GM10248 (cell line): ENCODE results near the gene TLNRD1.

Source experiments
- CTCF ChIA-PET: fragments of 300-600 bp; sonication (Branson Sonifier 250); formaldehyde crosslinking; extraction: SDS; loops from one replicate; lab custom pipeline; 2021; ENCODE audit warnings: antibody characterized with exemption; lab: Yijun Ruan, JAX
- POLR2A ChIA-PET: fragments of 350-650 bp; sonication (Branson Sonifier 250); formaldehyde crosslinking; extraction: SDS; loops from one replicate; lab custom pipeline; 2020; ENCODE audit warnings: antibody characterized with exemption; lab: Yijun Ruan, JAX
- DNase-seq: peaks from one replicate; pipeline ENCODE4 v3.0.0; 2012; ENCODE audit errors: extremely low spot score
- TF ChIP-seq, protein P1 (sequence below): IDR thresholded peaks from 2 replicates; pipeline ENCODE4 v1.5.1; 2012; ENCODE audit warnings: mild to moderate bottlenecking, low read depth; ENCODE audit errors: extremely low read depth, missing control alignments, control extremely low read depth

The TLNRD1 gene

DNA sequence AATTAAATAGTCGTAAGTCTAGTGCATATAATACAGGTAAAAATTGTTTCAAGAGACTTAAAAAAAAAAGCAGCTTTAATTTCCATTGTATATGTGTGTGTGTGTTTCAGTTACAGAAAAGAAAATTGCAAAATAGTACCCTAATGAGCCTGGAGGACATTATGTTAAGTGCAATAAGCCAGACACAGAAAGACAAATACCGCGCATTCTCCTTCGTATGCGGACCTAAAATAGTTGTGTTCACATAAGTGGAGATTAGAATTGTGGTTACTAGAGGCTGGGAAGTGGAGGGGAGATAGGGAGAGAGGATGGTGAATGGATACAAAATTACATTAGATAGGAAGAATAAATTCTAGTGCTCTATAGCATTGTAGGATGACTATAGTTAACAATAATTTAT lies 14.7 kb upstream of the TLNRD1 start:
- ChIA-PET POLR2A (no interaction called here), CTCF (interaction anchor here (1.2 to 2.9 kb wide), 3 partner anchors 16 to 539 kb away, joined by 3 to 16 read pairs (median 15); no protein-coding TSS in a partner anchor)
- no peak for DNase-seq
- TF ChIP-seq, protein P1, sequence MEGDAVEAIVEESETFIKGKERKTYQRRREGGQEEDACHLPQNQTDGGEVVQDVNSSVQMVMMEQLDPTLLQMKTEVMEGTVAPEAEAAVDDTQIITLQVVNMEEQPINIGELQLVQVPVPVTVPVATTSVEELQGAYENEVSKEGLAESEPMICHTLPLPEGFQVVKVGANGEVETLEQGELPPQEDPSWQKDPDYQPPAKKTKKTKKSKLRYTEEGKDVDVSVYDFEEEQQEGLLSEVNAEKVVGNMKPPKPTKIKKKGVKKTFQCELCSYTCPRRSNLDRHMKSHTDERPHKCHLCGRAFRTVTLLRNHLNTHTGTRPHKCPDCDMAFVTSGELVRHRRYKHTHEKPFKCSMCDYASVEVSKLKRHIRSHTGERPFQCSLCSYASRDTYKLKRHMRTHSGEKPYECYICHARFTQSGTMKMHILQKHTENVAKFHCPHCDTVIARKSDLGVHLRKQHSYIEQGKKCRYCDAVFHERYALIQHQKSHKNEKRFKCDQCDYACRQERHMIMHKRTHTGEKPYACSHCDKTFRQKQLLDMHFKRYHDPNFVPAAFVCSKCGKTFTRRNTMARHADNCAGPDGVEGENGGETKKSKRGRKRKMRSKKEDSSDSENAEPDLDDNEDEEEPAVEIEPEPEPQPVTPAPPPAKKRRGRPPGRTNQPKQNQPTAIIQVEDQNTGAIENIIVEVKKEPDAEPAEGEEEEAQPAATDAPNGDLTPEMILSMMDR, result no peak

GRCh38 chr15:80986487-80986886 lies 14.2 kb upstream of the TLNRD1 start:
- DNase-seq, result no peak
- CTCF ChIA-PET, result interaction anchor here (0.9 to 2.9 kb wide), 3 partner anchors 14 to 280 kb away, joined by 3 to 16 read pairs (median 15); partner anchors contain the start of gene TLNRD1
- POLR2A ChIA-PET, result no interaction called here
- TF ChIP-seq, protein P1, result no peak

- TF ChIP-seq, protein P1, result no peak
- ChIA-PET CTCF (interaction anchor here (1.0 to 2.2 kb wide), 4 partner anchors 9 to 278 kb away, joined by 3 to 11 read pairs (median 4); no protein-coding TSS in a partner anchor), POLR2A (no interaction called here)
- DNase-seq, result no peak
These were observed 12.5 kb upstream of the TLNRD1 start for GRCh38 chr15:80988148-80988796.

DNA sequence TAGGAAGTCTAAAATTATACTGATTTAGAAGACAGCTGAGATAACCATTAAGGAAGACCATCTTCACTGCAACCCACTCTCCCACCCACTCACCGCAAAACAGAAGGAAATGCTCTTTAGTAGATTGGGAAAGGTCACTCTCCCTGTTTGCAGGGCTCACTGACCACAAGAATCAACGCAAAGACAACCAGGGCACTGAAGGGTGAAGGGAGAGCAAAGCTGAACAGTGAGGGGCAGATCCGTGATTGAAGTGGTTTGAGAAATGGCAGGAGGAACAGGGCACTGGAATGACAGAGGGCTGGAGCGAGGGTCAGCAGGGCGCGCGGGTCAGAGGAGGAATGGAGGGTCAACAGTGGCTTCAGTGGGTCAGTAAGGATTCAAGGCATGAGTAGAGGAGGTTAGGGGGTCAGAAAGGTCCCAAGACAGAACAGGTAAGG lies 11.6 kb upstream of the TLNRD1 start:
- DNase-seq, result no peak
- TF ChIP-seq, protein P1, result no peak
- CTCF ChIA-PET, result interaction anchor here (2.2 kb wide), 1 partner anchor 277 kb away, joined by 11 read pairs; no protein-coding TSS in a partner anchor
- POLR2A ChIA-PET, result no interaction called here

GRCh38 chr15:80989518-80990478 lies 10.9 kb upstream of the TLNRD1 start, which contains the start of gene MESD:
Gene MESD, minus strand, starts transcription at chr15:80989819. Its CDS starts 28 bp downstream, at chr15:80989791.
- POLR2A ChIA-PET, result no interaction called here
- DNase-seq, result peak; percentile 99
- TF ChIP-seq, protein P1, result no peak
- CTCF ChIA-PET, result interaction anchor here (1.3 to 2.2 kb wide), 2 partner anchors 12 to 276 kb away, joined by 3 to 11 read pairs; no protein-coding TSS in a partner anchor

DNA sequence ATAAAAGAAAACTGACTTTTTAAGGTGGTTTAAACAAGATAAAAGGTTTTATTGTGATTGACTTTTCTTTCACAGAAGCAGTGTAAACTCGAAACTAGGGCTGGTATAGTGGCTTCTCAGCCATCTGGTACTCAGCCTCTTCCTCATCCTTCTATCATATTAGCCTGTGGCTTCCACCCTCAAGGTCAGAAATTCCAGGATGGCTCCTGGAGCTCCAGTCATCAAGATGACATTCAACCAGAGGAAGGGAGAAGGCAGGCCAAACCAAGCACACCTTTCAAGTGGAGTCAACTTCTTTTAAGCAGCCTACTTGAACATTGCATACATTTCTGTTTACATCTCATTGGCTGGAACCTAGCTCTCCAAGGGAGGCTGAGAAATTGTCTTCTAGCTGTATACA lies 9.8 kb upstream of the TLNRD1 start:
- TF ChIP-seq, protein P1, result no peak
- ChIA-PET CTCF (interaction anchor here (1.0 to 1.7 kb wide), 7 partner anchors 11 to 311 kb away, joined by 3 to 6 read pairs (median 3); no protein-coding TSS in a partner anchor), POLR2A (no interaction called here)
- DNase-seq, result no peak
